Measurements from ENCODE around the gene PRX.

GRCh38 chr19:40376286-40376862, 36.8 kb downstream of the PRX start:
- TF ChIP-seq TAF1 (IDR thresholded peaks at IDR 0.05; ENCODE audit: low read depth): no peak
- no peak for TF ChIP-seq CTCF (IDR thresholded peaks at IDR 0.05; ENCODE audit: poor library complexity, severe bottlenecking)
- no peak for TF ChIP-seq POLR2AphosphoS5 (IDR thresholded peaks at IDR 0.05)
- no peak for TF ChIP-seq EZH2 (IDR thresholded peaks at IDR 0.05; ENCODE audit: borderline replicate concordance, insufficient read depth, low read length, poor library complexity, severe bottlenecking)

Data from neural cell (in vitro differentiated cells).